MV-4-11 (cell line): Measurements from ENCODE around the gene CDC5L.
A peak's percentile ranks its signal among the peaks of the same experiment; 100 is the strongest.
"Not testable (repeated sequence)": the region's sequence is repeated elsewhere in the genome, so short reads cannot be mapped to it uniquely, and the experiment has no call there.

Source experiments
- DNase-seq: peaks from one replicate; lab custom pipeline; 2025; lab: John Stamatoyannopoulos, UW

CDC5L gene

DNA sequence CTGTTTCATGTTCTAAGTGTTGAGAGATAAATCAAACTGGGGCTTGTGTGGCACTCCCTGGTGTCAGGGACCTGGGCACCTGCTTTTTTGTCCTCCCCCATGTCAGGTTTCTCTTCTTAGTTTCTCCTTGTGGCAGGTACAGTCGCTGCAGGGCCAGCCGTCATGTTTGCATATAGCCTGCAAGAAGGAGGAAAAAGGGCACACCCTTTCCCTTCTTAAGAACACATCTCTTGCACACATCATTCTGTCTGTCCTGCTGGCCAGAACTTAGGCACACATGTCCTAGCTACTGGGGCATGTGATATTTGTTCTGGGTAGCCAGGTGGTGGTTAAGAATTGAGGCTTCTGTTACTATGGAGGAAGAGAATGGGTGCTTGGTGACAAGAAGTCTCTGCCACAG is 27.9 kb downstream of the CDC5L start:
- no peak for DNase-seq

DNA sequence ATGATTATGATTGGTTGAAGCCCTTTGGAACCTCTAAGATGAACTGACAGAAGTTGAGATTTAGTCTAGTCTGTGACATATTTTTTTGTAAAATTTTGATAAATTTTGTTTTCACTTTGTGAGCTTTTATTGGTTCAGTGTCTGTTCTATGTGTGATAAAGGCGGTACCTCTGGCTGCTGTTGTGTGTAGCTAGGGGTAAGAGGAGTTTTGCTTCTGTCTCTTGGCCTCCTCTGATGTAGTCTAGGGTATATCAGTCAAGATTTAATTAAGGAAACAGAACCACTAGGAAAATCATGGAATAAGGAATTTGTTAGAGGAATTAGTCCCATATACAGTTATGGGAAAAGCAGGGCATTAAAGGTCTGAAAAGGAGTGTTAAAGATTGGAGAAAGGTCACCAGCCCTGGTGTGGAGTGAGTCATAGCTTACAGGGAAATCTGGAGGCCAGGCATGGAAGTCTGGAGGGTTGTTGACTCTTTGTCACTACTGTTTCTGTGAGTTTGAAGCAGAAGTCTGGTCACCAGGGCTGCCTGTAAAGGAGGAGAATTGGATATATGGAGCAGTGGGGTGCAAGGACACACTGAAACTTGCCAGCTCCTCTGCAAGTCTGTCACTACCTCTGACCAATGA is 28.5 kb downstream of the CDC5L start:
- no peak for DNase-seq

DNA sequence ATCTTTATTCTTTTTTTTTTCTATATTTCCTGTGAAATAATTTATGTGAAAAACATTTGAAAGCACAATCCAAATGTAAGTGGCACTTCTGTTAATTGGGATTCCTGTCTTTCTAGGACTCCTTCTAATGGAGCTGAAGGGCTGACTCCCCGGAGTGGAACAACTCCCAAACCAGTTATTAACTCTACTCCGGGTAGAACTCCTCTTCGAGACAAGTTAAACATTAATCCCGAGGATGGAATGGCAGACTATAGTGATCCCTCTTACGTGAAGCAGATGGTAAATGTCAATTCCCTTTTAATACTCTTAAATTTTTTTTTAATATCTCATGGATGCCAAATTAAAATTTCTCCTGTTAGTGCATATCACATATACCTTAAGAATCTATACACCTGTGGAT is 35.0 kb downstream of the CDC5L start:
- no peak for DNase-seq

DNA sequence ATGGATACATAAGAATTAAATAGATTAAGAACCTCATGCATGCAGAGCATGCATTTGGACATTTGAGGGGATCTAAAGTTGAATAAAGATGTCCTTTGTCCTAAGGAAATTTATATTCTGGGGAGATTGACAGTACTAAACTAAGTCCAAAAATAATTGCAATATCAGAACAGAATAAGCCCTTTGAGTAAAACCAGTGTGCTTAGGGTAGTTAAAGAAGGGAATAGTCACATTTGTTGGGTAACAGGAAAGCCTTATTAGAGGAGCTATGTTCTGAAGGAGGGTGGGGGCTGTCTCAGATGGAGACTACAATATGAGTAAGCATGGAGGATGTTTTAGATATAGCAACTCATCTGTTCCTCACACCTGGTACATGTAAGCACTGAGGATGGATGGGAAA is 35.8 kb downstream of the CDC5L start:
- DNase-seq, result no peak

DNA sequence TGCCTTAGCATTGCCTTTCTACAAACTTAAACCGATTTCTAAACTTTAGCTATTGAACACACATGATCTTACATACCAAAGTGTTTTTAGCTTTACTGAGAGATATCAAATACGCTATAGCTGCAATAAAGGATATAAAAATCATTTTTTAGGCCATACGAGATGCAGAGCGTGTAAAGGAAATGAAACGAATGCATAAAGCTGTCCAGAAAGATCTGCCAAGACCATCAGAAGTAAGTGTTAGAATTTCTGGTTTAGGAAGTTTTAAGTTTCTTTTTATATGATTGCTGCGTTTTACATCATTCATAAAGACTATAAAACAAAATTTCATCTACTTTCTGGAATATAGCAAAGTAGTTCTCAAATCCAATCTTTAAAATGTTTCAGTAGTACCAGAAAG is 38.4 kb downstream of the CDC5L start:
- DNase-seq, result no peak

DNA sequence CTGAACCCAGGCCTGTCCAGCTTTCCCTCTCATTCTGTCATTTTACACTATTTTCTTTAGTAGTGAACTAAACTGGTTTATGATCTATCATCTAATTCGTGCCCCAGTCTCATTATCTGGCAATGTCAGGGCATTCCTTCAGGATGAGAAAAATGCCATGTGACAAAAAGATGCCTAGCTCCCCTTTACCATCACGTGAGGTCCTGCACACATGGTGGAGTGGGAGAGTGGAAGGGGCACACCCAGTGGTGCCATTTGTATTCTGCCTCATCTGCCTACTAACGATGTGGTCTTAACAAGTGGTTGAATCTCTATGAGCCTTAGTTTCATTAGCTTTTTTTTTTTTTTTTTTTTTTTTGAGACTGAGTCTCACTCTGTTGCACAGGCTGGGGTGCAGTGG is 41.2 kb downstream of the CDC5L start:
- DNase-seq, result no peak

DNA sequence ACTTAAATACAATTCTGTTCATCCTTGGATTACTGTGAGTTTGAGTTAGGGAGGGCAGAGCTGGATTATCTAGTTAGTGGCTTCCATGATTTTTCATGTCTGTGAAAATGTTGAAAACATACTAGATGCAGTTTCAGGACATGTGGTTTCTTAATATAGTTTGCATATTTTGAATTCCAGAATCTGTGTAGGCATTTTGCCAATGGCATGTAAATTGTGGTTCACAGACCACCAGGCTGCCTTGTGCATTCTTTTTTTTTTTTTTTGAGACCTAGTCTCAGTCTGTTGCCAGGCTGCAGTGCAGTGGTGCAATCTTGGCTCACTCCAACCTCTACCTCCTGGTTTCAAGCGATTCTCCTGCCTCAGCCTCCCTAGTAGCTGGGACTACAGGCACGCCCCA is 42.8 kb downstream of the CDC5L start:
- no peak for DNase-seq

DNA sequence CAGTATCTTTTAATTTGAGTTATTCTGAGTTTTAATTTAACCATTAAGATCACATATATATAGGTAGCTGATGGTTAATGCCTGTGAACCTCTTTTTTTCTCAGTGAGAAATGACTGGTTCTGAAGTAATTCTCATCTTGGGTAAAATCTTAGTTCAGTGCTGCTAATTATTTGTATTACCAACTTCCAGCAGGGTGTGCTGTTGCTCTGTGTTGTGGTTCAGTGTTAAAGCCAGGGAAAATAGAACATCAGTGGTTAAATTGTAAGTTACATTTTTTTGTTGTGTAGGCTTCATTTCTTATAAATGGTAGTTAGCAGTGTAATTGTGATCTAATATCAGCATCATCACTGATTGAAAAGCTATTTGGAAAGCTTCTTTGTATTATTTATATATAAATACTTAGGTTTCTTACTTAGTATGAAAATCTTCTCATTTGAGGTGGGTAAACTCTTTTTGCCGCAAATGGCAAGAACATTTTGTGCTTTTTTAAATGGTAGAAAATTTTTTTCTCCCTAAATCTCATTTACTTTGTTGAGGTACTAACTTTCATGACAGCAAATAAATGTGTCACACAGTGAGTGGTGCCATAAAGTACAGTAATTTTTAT is 43.7 kb downstream of the CDC5L start:
- peak; percentile 72 for DNase-seq

DNA sequence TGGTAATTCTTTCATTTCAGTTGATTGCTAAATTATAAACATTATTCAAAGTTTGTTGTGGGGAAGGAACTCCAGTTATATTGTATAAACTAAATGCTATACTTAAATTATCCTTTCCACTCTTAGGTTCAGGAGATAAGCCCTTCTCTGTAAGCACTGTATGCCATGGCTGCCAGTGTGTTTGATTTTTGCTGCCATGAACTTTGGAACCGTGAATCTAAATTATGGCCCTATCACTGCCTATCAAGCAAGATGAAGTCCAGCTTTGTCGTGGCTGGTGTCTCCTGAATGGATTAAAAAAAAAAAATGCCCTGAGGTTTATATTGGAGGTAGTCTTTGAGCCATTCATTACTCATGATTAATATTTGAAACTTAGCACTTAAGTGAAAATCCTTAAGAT is 44.7 kb downstream of the CDC5L start:
- DNase-seq, result no peak

DNA sequence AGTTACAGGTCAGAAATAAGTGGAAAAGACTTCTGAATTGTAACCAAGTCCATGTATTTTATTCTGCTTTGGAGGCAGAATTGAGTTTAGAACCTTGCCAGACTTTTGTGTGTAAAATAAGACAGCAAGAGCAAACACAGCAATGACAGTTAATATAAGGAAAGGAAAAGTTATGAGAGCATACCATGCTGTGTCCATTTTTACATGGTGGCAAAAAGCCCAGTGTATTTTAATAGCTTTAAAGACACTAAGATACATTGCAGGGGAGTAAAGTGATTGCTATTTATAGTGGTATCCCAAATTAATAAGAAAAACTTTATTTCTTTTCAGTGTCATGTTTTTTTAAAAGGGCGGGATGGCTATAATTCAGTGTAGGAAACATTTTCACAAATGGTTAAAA is 45.2 kb downstream of the CDC5L start:
- no peak for DNase-seq

DNA sequence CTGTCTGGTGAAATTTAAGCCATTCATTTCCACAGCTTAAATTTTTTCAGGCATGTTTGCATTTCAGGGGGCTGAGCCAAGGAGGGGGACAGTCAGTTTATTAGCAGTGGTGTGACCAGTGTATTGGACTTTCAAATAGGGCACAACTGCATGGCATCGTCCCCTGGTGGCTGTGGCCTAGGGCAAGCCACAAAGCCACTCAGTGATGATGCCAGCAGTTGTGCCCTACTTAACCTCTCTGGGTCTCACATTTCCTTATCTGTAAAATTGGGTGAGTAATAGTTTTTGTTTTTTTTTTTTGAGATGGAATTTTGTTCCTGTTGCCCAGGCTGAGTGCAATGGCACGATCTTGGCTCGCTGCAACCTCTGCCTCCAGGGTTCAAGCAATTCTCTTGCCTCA is 48.0 kb downstream of the CDC5L start:
- DNase-seq, result peak; percentile 13

DNA sequence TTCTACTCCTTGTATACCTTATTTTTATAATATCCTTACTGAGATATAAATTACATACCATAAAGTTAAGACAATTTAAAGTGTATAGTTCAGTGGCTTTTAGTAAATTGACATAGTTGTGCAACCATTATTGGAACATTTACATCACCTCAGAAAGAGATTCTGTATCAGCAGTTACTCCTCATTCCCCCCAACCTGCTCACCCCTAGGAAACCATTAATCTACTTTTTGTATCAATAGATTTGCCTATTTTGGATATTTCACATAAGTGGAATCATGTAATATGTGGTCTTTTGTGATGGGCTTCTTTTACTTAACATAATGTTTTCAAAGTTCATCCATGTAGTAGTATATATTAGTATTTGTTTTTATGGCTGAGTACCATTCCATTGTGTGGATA is 51.3 kb downstream of the CDC5L start:
- no peak for DNase-seq

DNA sequence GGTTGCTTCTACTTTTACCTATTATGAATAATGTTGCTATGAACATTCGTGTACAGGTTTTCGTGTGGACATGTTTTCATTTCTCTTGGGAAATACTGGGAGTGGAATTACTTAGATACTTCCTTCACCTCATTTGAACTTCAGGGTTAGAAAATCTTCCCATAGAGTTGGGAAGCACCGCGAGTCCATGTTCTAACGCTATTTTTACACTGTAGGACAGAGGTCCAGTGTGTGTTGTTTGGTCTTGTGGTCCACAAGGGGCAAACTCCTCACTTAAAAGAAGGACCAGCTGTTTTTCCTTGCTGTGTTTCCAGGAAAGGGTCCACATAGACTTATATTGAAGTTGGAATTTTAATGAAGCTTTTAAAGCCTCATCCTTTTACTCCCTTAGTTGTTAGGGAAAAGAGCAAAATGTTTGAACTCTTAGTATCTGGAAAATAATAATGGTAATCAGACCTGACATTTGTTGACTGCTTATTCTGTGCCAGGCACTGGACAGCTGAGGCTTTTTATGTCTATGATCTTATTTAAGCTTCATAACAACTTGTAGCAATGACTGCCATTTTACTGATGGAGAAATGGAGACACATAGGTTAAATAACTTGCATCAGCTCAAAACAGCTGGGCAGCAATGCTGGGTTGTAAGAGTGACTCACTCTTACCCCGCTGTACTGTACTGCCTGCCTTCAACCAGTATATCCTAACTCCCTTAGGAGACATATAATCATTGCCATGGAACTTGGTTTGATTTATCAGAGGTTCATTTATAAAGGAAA is 52.0 kb downstream of the CDC5L start:
- DNase-seq, result peak; percentile 41

DNA sequence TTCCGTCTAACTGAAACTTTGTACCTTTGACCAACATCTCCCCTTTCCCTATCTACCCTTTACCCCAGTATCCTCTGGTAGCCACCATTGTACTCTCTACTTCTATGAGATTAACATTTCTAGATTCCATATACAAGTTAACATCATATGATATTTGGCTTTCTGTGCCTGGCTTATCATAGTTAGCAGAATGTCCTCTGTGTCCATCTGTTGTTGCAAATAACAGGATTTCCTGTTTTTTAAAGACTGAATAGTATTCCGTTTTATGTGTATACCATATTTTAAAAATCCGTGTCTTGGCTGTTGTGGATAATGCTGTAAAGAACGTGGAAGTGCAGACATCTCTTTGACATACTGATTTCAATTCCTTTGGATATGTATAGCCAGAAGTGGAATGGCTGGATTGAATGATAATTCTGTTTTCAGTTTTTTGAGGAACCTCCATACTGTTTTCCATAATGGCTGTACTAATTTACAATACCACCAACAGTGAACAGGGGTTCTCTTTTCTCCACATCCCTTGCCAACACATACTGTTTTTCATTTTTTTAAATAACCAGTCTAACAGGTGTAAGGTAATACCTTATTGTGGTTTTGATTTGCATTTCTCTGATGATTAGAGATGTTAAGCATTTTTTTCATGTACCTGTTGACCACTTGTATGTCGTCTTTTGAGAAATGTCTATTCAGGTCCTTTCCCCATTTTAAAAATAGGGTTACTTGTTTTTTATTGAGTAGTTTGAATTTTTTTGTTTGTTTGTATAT is 53.8 kb downstream of the CDC5L start:
- no peak for DNase-seq

DNA sequence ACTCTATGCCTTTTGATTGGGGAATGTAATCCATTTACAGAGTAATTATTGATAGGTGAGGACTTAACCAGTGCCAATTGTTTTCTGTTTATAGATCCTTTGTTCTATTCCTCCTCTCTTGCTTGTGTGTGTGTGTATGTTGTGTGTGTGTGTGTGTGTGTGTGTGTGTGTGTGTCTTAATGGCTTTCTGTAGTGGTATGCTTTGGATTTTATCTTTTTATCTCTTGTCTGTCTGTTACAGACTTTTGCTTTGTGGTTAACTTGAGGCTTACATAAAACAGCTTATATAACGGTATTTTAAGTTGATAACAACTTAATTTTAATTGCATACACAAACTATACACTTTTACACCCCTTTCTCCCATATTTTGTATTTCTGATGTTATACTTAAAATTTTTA is 54.7 kb downstream of the CDC5L start:
- DNase-seq, result no peak

DNA sequence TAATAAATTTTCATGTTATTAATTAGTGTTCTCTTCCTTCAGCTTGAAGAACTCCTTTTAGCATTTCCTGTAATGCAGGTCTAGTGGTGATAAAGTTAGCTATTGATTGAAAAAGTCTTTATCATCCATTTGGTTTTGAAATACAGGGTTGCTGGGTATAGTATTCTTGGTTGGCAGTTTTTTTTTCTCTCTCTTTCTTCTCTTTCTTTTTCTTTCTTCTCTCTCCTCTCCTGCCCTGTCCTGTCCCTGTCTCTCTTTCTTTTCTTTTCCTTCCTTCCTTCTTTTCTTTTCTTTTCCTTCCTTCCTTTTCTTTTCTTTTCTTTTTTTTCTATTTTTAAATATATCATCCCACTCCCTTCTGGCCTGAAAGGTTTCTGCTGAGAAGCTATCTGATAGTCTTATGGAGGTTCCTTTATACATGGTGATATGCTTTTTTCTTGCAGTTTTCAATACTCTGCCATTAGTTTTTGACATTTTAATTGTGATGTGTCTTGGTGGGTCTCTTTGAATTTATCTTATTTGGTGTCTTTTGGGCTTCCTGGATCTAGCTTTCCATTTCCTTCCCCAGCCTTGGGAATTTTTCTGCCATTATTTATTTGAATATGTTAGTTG is 55.4 kb downstream of the CDC5L start:
- DNase-seq, result no peak

DNA sequence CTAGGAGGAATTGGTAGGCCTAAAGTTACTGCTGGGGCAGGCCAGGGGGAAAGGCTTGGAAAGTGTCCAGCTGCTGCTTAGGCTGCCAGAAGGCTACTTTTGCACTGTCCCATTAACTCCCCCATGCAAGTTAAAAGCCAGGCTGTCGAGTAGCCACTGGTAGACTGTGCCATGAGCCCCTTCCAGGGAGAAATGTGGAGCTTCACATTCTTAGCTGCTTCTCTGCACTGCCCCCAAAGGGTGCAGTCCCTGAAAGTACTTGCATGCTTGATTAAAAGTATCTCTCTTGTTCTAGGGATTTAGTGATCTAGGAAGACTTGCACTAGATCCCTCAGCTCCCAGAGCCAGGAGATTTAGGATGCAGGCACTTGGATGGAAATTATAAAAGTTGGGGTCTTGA is 57.3 kb downstream of the CDC5L start:
- DNase-seq, result no peak

DNA sequence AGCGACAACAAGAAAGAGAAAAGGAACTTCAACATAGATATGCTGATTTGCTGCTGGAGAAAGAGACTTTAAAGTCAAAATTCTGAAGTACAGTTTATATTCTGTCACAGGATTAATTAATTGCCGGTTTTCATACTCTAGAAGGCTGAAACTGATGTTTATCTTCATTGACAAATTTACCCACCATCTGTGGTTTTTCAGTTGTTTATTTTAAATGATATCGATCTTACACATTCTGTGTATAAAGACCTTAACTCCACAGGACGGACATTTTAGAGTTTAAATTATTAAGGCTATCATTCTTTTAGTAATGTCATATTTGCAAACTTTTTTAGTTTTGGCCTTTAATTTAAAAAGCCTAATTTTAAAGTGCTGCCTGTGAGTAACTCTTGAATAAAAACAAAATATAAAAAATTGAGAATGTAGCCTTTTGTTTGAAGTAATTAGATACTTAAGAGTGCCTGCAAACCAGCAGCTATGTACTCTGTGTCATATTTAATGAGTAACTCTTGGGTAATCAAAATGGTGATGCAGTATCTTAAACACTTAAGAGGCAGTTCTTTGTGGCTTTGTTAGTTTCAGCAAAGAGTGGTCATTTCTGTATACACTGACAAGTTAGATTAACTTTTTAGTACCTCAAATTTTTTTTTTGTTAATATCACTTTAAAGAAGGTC is 59.3 kb downstream of the CDC5L start:
- DNase-seq, result peak; percentile 58

DNA sequence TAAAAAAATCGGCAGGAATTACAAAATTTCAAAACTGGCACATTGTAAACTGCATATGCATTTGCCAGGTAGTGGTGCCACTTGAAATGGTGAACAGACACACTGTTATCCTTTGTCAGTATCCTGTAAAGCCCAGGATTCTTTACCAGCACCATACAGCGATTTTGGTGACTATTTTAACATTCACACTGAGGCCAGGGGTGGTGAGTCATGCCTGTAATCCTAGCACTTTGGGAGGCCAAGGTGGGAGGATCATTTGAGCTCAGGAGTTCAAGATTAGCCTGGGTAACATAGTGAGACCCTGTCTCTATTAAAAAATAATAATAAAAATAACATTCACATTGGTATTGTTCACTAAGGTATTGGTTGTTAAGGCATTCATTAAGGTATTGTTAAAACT is 61.7 kb downstream of the CDC5L start:
- DNase-seq, result not testable (repeated sequence)

DNA sequence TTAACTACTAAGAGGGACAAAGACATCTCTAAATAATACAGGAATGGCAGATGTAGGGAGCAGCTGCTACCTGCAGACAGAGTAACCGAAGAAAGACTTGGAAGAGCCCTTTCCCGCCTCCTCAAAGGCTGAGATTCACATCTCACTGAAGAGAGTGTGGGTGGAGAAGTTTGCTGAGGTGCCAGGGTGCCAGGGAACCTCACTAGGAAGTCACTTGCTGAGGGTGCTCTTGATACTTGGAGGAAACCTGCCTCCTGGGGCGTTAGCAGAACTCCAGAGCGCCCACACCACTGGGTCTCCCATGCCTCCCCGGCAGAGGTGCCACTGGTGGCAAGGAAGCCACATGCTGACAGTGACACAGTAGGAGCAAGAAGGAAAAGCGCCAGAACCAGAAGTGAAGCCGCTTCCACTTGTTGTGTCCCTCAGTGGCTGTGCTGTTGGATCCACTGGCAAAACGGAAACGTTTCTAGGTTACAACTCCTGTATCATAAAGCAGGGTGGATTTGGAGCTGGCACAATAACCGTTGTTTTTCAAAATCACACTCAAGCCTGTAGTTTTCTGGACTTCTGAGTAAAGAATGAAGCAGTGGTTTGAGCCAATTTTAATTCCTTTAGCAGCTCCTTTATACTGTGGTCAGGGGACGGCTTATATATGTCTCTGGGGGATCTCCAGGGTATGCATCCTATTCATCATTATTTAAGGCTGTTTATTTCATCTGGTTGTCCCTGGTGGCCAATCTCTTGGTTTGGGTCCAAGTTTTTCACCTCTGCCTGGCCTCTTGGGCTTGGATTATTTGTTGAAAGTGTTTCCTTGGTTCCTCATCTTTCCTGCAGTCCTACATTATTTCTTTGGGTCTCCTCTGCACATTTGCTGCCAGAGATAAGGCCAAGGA is 64.5 kb downstream of the CDC5L start:
- DNase-seq, result no peak

DNA sequence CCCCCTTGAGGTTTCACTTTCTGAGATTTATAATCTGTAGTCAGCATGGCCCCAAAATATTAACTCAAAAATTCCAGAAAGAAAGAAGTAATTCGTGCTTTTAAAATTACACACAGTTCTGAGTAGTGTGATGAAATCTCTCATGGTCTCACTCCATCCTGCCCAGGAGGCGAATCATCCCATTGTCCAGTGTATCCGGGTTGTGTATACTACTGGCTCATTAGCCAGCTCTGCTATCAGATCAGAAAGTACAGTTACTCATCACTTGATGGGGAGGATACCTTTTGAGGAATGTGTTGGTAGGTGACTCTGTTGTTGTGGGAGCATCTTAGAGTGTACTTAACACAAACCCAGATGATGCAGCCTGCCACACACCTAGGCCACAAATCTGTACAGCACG is 65.2 kb downstream of the CDC5L start:
- no peak for DNase-seq
